GM10847 (cell line): ENCODE measurements around the gene PPP2R3A.

Source experiments
- POLR2A ChIP-seq: IDR thresholded peaks from 2 replicates; pipeline ENCODE4 v1.6.1; 2011; ENCODE audit not compliant: insufficient read length; ENCODE audit errors: extremely low read depth

Gene PPP2R3A

DNA sequence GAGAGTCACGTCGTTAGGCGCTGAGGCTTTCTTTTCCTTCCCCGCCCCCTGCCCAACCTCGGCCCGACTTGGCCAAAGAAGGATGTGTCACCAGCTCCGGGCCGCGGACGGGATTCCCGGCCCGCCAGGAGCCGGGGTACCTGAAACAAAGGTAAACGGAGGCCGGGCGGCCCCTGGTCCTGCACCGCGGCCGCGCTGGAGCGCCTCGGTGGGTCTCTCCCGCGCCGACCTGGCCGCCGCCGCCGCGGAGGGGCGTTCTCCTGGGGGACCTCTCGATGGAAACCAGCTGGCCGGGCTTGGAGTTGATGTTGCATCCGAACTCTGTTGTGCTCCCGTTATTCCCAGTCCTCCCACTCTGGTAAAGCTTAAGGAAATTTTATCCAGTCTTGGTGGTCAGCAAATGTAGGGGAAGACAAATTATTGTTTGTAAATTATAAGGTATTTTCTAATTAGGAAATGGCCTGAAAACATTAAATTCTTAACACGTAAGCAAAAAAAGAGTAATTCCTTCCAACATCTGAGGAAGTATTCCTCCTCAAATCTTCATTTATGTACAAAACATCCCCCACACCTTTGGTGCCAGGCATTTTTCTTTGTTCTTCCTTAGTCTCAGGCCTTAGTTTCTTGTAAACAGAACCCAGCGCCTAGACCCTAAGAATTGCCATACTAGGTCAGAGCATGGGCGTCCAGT, 888 bp downstream of the PPP2R3A start:
- no peak for TF ChIP-seq POLR2A

DNA sequence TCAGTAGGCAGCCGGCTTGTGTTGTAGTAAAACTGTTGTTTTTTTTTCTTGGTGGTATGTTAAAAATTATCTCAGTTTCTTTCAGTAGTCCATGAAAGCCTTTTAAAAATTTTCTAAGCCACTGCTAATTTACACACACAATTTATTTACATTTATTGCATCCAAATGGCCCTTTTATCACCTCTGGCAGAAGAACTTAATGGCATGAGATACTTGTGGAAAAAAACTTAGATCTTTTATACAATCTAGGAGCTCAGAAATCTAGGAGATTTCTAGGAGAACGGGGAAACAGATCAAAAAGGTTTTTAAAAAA, 1.4 kb downstream of the PPP2R3A start:
- TF ChIP-seq POLR2A: no peak

DNA sequence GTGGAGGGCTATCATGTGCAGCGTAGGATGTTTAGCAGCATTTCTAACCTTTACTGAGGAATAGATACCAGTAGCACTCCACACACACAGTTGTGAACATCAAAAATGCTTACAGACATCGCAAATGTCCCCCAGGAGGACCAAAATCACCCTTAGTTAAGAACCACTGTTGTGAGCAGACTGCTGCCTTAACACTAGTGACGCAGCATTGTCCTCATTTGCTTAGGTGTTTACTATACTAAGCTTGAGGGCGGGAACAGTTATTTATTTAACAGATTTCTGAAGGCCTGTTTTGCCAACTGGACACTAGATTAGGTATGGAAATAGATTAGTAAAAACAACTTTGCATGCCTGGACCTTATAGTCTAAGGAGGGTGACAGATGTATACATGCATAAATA, 2.3 kb downstream of the PPP2R3A start:
- TF ChIP-seq POLR2A: no peak

DNA sequence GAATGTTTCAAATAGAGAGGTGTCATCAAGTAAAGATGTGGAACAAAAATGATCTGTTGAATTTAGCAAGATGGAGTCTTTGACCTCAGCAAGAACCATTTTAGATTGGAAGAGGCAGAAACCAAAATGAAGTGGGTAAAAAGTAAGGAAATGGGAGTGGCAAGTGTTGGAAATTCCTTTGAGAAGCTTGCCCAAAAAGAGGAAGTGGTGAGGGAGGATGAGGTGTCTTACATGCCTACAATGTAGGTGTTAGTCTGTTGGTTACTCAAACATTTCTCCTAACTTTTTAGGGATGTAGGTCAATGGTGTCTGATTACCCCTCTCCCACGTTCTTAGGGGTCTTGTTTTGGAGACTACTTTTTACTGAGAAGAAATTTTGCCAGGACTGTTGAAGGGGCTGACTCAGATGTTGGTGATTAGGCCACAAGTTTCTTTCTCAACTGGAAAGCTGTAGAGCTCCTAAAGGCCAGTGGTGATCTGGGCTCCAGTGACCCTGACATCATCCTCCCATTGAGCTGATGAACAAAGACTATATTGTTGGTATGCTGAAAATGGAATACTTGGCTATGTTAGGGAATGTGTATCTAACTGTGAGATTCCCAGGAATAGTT, 5.1 kb downstream of the PPP2R3A start:
- no peak for TF ChIP-seq POLR2A

DNA sequence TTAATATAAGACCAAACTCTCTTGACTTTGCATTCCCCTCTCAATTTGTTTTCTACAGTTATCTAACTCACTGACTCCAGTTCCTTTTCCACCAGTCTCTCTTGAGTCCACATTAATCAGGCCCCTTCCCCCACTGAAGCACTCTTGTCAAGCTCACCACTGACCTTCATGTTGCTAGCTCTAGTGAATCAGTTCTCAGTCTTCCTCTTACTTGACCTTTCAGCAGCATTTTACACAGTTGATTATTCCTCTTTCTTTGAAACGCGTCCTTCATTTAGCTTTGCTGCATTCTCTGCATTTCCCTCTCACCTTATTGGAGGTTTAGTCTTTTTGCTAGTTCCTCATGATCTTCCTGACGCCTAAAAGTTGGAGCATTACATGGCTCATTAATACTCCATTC, 8.3 kb downstream of the PPP2R3A start:
- no peak for TF ChIP-seq POLR2A

DNA sequence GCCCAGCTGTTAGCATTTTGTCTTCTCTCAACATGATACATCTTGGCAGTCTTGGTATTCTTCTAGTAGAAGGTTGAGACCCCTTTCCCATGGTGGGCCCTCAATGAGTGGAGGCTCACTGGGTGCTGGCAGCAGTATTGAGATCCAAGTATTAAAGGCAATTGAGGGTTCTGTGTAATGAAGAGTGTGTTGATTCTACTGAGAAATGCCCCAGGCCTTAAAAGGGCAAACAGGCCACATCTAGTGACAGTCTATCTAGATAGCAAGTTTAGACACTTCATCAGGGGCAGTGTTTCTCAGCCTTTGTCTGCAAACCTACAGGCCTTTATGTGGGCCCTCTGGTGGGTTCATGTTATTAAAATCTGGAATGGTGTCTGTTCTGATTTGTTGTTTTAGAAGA, 9.5 kb downstream of the PPP2R3A start:
- TF ChIP-seq POLR2A: no peak

DNA sequence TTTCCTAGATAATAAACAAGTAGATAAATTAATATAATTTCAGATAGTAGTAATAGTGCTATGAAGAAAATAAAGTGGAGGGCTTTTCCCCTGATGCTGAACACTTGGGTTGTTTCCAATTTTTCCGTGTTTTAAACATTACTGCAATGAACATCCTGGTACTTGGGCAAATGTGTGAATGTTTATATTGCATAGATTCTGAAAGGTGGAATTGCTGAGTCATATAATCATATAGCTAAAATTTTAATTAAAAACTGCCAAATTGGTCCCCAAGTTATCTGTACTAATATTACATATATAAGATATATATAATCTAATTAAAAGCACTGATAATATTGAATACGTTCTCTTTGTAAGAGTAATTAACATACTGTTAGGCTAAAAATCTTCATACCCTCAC, 10.0 kb downstream of the PPP2R3A start:
- no peak for TF ChIP-seq POLR2A

DNA sequence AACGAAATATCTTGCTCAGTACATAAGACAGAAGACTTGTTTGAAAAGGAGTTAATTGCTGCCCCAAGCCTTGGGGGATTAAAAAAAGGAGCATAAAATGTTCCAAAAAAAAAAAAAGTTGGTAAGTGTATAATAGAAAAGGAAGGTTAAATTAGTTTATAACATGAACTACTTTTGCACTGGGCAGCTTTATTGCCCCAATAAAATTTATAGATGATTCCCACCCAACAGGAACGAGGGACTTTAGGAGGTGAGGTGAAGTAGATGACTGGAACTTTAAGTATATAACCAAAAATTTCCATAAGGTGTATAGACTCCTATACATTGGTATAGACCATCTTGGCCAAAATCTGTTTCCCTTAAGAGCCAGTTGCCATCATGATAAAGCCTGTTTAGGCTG, 14.8 kb downstream of the PPP2R3A start:
- no peak for TF ChIP-seq POLR2A

DNA sequence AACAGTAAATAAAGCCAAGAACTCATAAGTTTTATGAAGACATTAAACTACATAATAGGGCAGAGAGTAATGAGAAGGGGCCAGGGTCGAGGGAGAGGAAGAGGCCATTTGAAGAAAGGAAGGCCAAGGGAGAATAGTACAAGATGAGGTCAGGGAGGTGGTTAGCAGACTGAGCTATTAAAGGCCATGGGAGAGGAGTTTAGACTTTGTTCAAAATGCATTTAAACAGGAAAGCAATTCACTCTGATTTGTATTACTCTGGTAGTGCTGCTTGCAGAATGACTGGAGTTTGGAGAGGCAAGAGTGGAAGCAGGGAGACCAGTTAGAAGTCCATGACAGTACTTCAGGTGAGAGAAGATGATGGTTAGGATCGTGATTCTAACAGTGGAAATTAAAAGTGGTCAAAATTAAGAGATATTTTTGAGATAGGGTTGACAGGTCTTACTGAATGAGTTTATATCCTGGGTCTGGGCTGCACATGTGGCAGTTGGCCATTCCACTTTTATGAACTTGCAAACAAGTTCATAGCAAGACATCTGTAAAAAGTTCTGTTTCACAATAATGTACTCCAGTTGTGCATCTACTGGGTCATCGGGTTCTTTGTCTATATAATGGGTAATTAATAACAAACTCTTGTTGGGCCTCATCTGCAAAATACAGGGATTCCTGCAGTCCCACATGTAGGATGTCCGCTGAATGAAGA, 16.3 kb downstream of the PPP2R3A start:
- TF ChIP-seq POLR2A: no peak

DNA sequence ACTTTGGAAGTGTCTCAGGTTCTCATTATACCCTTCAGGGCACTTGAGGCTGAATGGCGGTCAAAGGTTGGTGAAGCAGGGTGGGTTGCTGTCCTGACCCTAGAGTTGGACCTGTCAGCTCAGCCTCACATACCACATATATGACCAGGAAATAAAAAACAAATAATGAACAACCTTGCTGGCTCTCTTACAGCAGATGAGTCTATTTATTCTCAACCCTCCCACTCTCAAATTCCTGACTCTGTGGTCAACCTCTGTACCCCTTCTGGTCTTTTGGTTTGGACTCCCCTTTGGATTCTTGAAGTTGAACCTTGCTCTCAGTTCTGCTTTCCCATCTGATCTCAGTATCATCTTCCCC, 16.9 kb downstream of the PPP2R3A start:
- no peak for TF ChIP-seq POLR2A

DNA sequence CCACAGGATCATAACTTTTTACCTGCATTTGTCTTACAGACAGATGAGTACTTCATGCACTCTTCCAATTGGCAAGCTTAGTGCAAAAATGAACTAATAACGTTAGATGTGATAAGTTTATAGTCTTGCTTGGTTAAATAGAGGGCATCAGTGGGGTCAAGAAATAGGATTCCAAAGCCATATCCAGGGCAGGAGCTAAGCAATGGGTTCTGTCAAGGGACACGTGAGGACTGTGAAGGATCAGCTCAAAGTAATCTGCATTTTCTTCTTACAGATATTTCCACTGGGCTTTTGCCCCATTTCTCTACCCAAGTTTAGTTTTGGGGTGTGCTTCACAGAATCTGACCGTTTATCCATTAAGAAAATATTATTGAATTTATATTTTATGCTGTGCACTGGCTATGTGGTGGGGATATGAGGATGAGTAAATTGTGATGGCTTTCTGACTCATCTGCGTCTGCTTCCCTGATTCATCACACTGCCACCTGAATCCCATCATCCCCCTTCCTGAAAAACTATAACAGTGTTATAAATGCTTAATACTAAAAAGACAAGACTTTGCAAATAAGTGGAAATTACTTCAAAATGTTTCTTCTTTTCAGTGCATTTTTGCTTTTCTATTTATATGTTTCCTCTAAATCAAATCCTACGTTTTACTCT, 17.5 kb downstream of the PPP2R3A start:
- no peak for TF ChIP-seq POLR2A

DNA sequence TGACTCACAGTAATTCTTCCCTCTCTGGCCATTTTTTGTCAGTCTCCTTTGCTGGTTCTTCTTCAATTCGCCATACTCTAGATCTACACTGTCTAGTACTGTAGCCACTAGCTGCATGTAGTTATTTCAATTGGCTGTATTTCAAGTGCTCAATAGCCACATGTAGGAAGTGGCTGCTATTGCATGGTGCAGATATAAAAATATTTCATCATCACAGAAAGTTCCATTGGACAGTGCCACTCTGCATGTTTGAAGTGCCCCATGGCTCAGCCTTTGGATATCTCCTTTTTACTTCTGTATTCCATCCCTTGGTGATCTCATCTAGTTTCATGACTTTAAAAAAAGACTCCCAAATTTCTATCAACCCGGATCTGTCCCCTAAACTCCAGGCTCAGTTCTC, 22.1 kb downstream of the PPP2R3A start:
- TF ChIP-seq POLR2A: no peak

DNA sequence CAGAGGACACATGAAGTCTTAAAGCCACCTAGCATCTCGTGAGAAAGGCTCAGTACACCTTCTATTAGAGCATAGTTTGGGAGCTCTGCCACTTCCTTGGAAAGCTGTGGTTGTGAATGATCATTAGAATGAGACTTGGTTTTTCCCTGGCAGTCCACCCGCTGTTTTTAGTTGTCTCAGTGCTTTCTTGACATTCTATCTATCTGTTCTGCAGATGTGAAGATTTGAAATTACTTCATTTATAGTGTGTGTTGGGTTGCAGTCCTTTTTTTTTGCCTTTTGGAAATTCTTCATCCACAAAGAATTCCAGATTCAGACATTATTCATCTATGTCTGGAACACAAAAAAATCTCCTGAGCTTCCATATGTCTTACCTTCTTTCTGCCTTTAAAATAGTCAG, 23.7 kb downstream of the PPP2R3A start:
- no peak for TF ChIP-seq POLR2A

DNA sequence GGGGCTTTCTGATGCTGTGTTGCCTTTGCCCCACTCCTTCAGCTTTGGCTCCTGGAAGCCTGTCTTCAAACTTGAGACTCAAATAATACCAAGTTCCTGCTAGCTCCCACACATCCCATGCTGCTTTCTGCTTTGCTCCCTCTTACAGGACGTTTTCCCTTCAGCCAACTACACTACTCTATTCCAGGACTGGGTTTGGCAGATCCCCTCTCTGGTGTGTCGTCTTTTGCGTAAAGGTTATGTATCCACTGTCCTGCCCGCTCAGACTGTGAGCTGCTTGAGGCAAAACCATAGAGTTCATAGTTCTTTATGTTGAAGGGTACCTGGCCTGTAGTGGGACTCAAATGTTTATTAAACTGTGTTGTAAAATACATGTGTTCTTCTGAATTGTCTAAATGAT, 25.4 kb downstream of the PPP2R3A start:
- TF ChIP-seq POLR2A: no peak

DNA sequence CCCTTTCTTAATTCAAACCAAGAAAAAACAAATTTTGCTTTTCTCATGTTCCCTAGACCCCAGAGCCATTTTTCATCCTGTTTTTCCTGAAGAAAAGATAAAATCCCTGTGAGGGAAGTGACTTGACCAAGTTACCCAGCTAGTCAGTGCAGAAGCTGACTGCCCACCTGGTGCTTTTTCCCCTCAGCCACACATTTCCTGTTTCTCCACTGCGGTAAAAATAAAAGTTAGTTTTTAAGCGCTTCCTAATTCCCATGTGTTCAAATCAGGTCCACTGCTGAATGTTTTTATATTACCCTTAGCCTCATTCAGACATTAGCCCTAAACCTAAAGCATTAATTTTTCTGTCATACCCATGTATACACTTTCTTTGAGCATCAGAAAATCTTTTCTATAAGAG, 26.1 kb downstream of the PPP2R3A start:
- TF ChIP-seq POLR2A: no peak

DNA sequence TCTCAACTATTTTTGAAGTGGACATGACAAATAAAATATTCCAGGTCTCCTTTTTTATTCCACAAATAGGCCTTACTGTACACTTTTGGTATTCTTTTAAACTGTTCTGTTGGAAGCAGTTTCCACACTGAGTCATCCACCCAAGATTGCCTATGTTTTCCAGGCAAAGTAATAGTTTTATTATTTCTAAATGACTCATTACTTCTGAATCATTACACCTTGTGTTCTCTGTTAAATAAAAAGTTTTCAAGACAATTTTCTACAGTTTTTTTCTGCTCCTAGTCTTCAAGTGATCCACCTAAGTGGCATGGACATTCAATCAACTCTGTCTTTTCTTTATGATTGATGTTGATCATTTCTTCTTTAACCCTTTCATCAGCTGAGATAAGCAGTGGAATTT, 26.5 kb downstream of the PPP2R3A start:
- TF ChIP-seq POLR2A: no peak
